ENCODE data around the gene CDK14.

Gene CDK14

GRCh38 chr7:90689260-90689659, 93.1 kb downstream of the CDK14 start:
- DNase-seq = no peak

GRCh38 chr7:90690159-90690858, 94.2 kb downstream of the CDK14 start:
- no peak for DNase-seq

- DNase-seq = peak; percentile 14 to 51
Measured at GRCh38 chr7:90692396-90692795, 96.3 kb downstream of the CDK14 start.

- DNase-seq = no peak
Measured at GRCh38 chr7:90692947-90693346, 96.8 kb downstream of the CDK14 start.

GRCh38 chr7:90693939-90694338, 97.8 kb downstream of the CDK14 start:
- DNase-seq = no peak

GRCh38 chr7:90698616-90699015, 102.5 kb downstream of the CDK14 start:
- no peak for DNase-seq

- DNase-seq = no peak
Measured at GRCh38 chr7:90701021-90701420, 104.9 kb downstream of the CDK14 start.

- no peak for DNase-seq
Measured at GRCh38 chr7:90701771-90702170, 105.7 kb downstream of the CDK14 start.

- no peak for DNase-seq
Measured at GRCh38 chr7:90705391-90706071, 109.4 kb downstream of the CDK14 start.

GRCh38 chr7:90706072-90706716, 110.1 kb downstream of the CDK14 start:
- peak; percentile 76 to 81 for DNase-seq

- peak in 1 of 2 experiments; percentile 33 for DNase-seq
Measured at GRCh38 chr7:90708841-90709317, 112.8 kb downstream of the CDK14 start.

- no peak for DNase-seq
Measured at GRCh38 chr7:90709501-90710465, 113.7 kb downstream of the CDK14 start.

GRCh38 chr7:90710466-90710850, 114.3 kb downstream of the CDK14 start:
- no peak for DNase-seq

- no peak for DNase-seq
Measured at GRCh38 chr7:90713628-90714027, 117.5 kb downstream of the CDK14 start.

- DNase-seq = no peak
Measured at GRCh38 chr7:90715067-90715466, 118.9 kb downstream of the CDK14 start.

GRCh38 chr7:90717296-90718060, 121.4 kb downstream of the CDK14 start:
- no peak for DNase-seq

- no peak for DNase-seq
Measured at GRCh38 chr7:90719155-90719554, 123.0 kb downstream of the CDK14 start.

GRCh38 chr7:90720984-90721760, 125.1 kb downstream of the CDK14 start:
- peak in 1 of 2 experiments; percentile 9 for DNase-seq

- DNase-seq = no peak
Measured at GRCh38 chr7:90721869-90722431, 125.8 kb downstream of the CDK14 start.

- DNase-seq = no peak
Measured at GRCh38 chr7:90723233-90723632, 127.1 kb downstream of the CDK14 start.

GRCh38 chr7:90723866-90724265, 127.7 kb downstream of the CDK14 start:
- no peak for DNase-seq
